IPS-18c (cell line): ENCODE measurements around the gene GANAB.
"Not testable (repeated sequence)": the region's sequence is repeated elsewhere in the genome, so short reads cannot be mapped to it uniquely, and the experiment has no call there.

Source experiments
- H3K4me3 ChIP-seq: 2 replicates; pipeline ENCODE4 v1.7.0; 2013; ENCODE audit warnings: low read depth, mild to moderate bottlenecking, low read length, moderate library complexity; ENCODE audit not compliant: insufficient read depth
- H3K9me3 ChIP-seq: one replicate; pipeline ENCODE4 v1.6.1; 2013; ENCODE audit warnings: mild to moderate bottlenecking, low read length, moderate library complexity; ENCODE audit not compliant: control insufficient read depth, insufficient read depth

Gene GANAB

GRCh38 chr11:62671608-62672389 is 25.4 kb upstream of the GANAB start, which contains the start of the genes LBHD1 and UQCC3:
Gene LBHD1 (minus strand): TSS chr11:62672267. CDS start chr11:62670031, 2,236 bp downstream.
Gene UQCC3 (plus strand): TSS chr11:62671673. CDS start chr11:62671746, 73 bp downstream.
- Histone ChIP-seq H3K4me3 (peak within 1 kb of the TSS; percentile 98), H3K9me3 (no peaks in the 10 kb centered on the region)

GRCh38 chr11:62671236-62671607 is 24.8 kb upstream of the GANAB start:
- H3K4me3 ChIP-seq: peak overlapping the region; percentile 98
- no peaks in the 10 kb centered on the region for H3K9me3 ChIP-seq

- no peaks in the 10 kb centered on the region for H3K9me3 ChIP-seq
- no peak overlapping the region for H3K4me3 ChIP-seq
Measured at GRCh38 chr11:62669420-62670161, 23.2 kb upstream of the GANAB start.

GRCh38 chr11:62667460-62667859 is 21.0 kb upstream of the GANAB start:
- Histone ChIP-seq H3K4me3 (no peak overlapping the region), H3K9me3 (no peaks in the 10 kb centered on the region)

GRCh38 chr11:62666259-62666926 is 20.0 kb upstream of the GANAB start:
- Histone ChIP-seq H3K4me3 (peak overlapping the region; percentile 100), H3K9me3 (no peaks in the 10 kb centered on the region)

- H3K4me3 ChIP-seq: peak overlapping the region; percentile 100
Measured at GRCh38 chr11:62665599-62666258, 19.3 kb upstream of the GANAB start.

GRCh38 chr11:62665075-62665598 is 18.7 kb upstream of the GANAB start, which contains the start of the genes C11orf98 and CSKMT:
Gene C11orf98 (minus strand): TSS chr11:62665210. CDS start chr11:62665169, 41 bp downstream.
Gene CSKMT (plus strand): TSS chr11:62665312. CDS start chr11:62665880, 568 bp downstream.
- Histone ChIP-seq H3K4me3 (peak within 1 kb of the TSS; percentile 100), H3K9me3 (no peaks in the 10 kb centered on the region)

More at GRCh38 chr11:62665599-62666258, 19.3 kb upstream of the GANAB start:
- no peaks in the 10 kb centered on the region for H3K9me3 ChIP-seq

GRCh38 chr11:62664405-62665074 is 18.1 kb upstream of the GANAB start:
- Histone ChIP-seq H3K4me3 (peak overlapping the region; percentile 100), H3K9me3 (no peaks in the 10 kb centered on the region)

- H3K4me3 ChIP-seq: no peak overlapping the region
- no peaks in the 10 kb centered on the region for H3K9me3 ChIP-seq
Measured at GRCh38 chr11:62656796-62657429, 10.5 kb upstream of the GANAB start.

GRCh38 chr11:62654297-62654696 is 7.9 kb upstream of the GANAB start:
- Histone ChIP-seq H3K4me3 (no peak overlapping the region), H3K9me3 (no peaks in the 10 kb centered on the region)

- H3K4me3 ChIP-seq: peak overlapping the region; percentile 96
- H3K9me3 ChIP-seq: no peaks in the 10 kb centered on the region
Measured at GRCh38 chr11:62652161-62653006, 6.0 kb upstream of the GANAB start.

- H3K9me3 ChIP-seq, H3K4me3 ChIP-seq: not testable (repeated sequence)
Measured at GRCh38 chr11:62650283-62650682, 3.9 kb upstream of the GANAB start.

GRCh38 chr11:62649486-62649885 is 3.1 kb upstream of the GANAB start:
- Histone ChIP-seq H3K4me3 (no peak overlapping the region), H3K9me3 (no peaks in the 10 kb centered on the region)

GRCh38 chr11:62648967-62649364 is 2.6 kb upstream of the GANAB start:
- Histone ChIP-seq H3K9me3 (no peaks in the 10 kb centered on the region), H3K4me3 (no peak overlapping the region)
